Measurements from ENCODE around the gene HES4. TPM values are rescaled to one million over a fixed set of nuclear protein-coding genes. Genes with fewer than 3 reads are reported as not detected.

HES4 gene
- total and polyA plus RNA-seq, 2 of the 13 experiments (the other 11 are each of a cell fraction or from before 2014, with no cell fraction given): 8.8 to 10.6 TPM

DNA sequence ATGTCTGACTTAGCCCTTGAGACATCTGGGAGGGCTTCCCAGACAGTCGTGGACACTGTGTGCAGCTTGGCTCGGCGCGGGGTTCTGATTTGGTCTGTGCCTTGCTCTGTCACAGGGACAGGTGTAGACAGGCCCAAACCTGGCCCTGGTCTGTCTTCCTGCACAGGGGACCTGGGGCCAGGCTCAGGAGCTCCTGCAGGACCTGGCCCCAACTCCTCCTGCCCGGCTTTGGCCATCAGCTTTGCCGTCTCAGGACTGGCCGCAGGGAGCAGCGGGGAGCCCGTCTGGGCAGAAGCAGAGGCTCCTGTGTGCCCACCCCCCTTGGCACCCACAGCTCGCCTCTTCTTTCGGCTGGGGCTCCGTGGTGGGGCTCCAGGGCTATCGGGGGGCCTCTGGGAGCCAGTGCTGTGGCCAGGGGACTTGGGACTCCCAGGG is 19.7 kb downstream of the HES4 start:
- peak overlapping the region; percentile 74 for H3K4me2 ChIP-seq (ENCODE audit: low read depth, low read length)
- intact Hi-C loops (cut with micrococcal nuclease; ENCODE audit: unreplicated experiment) (no loop called here), in situ Hi-C loops (cut with HindIII; ENCODE audit: extremely low pct_ligation_motif_present, low pct_unique_long_range_greater_than_20kb) (no loop called here)
- H3K4me3 ChIP-seq (replicated peaks in 1 of 3; ENCODE audit: insufficient read depth in 1 of 3, low read depth in 2 of 3, low read length in 3 of 3): peak overlapping the region; percentile 2 to 70 (median 48); a peak in 4 of 6 replicates
- no peaks in the 10 kb centered on the region for H4K20me1 ChIP-seq (ENCODE audit: insufficient read depth, low read length)
- no peaks in the 10 kb centered on the region for H3K79me2 ChIP-seq (ENCODE audit: insufficient read depth, low read length)
- ATAC-seq (peak; percentile 40), FAIRE-seq (no peak), DNase-seq (ENCODE audit: low spot score) (no peak)
- CTCF ChIA-PET (ENCODE audit: low intra/inter-chr PET ratio, low total read pairs): no interaction called here
- H3K27me3 ChIP-seq (ENCODE audit: control insufficient read depth in 1 of 2, insufficient read depth in 2 of 2, low read length in 2 of 2): peaks cover 22 to 50% of the 10 kb centered on the region in 2 experiments
- no peaks in the 10 kb centered on the region for H3K9me3 ChIP-seq (ENCODE audit: low read length)
- peaks cover 55% of the 10 kb centered on the region for H3K4me1 ChIP-seq (ENCODE audit: insufficient read depth, low read length)
- POLR2A ChIA-PET: interaction anchor here (1.9 kb wide), 1 partner anchor 13 kb away, joined by 4 read pairs; the partner anchor contains the start of gene PLEKHN1
- no peak overlapping the region for H3K27ac ChIP-seq (ENCODE audit: extremely low read length, insufficient read depth, low read length)
- no TSS peak for BruUV-seq (replicated peaks)
- H3K36me3 ChIP-seq (replicated peaks in 1 of 2; ENCODE audit: control insufficient read depth in 1 of 2, insufficient read depth in 2 of 2, low read length in 2 of 2): no peaks in the 10 kb centered on the region
- no peak overlapping the region for H2AFZ ChIP-seq (ENCODE audit: low read length)
- peak overlapping the region; percentile 49; the same call in 1 of the 2 replicates for H3K9ac ChIP-seq (ENCODE audit: insufficient read depth, low read depth, low read length)
- WGBS (ENCODE audit: low lambda C conversion rate): no CpG with 5 or more reads among the region's 13 CpGs
- TF ChIP-seq PHF20 (CRISPR knock-in tag; IDR thresholded peaks at IDR 0.05): 0 out of 2 replicates have a peak, but pooled peaks have one; percentile 38
- no peak for TF ChIP-seq RBAK (CRISPR knock-in tag; IDR thresholded peaks at IDR 0.05)
- TF ChIP-seq, protein P1, sequence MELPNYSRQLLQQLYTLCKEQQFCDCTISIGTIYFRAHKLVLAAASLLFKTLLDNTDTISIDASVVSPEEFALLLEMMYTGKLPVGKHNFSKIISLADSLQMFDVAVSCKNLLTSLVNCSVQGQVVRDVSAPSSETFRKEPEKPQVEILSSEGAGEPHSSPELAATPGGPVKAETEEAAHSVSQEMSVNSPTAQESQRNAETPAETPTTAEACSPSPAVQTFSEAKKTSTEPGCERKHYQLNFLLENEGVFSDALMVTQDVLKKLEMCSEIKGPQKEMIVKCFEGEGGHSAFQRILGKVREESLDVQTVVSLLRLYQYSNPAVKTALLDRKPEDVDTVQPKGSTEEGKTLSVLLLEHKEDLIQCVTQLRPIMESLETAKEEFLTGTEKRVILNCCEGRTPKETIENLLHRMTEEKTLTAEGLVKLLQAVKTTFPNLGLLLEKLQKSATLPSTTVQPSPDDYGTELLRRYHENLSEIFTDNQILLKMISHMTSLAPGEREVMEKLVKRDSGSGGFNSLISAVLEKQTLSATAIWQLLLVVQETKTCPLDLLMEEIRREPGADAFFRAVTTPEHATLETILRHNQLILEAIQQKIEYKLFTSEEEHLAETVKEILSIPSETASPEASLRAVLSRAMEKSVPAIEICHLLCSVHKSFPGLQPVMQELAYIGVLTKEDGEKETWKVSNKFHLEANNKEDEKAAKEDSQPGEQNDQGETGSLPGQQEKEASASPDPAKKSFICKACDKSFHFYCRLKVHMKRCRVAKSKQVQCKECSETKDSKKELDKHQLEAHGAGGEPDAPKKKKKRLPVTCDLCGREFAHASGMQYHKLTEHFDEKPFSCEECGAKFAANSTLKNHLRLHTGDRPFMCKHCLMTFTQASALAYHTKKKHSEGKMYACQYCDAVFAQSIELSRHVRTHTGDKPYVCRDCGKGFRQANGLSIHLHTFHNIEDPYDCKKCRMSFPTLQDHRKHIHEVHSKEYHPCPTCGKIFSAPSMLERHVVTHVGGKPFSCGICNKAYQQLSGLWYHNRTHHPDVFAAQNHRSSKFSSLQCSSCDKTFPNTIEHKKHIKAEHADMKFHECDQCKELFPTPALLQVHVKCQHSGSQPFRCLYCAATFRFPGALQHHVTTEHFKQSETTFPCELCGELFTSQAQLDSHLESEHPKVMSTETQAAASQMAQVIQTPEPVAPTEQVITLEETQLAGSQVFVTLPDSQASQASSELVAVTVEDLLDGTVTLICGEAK (IDR thresholded peaks at IDR 0.05): no peak
- TF ChIP-seq, protein P1 (CRISPR knock-in tag; IDR thresholded peaks at IDR 0.05): 0 out of 2 replicates have a peak, but pooled peaks have one; percentile 11
- TF ChIP-seq, protein P2, sequence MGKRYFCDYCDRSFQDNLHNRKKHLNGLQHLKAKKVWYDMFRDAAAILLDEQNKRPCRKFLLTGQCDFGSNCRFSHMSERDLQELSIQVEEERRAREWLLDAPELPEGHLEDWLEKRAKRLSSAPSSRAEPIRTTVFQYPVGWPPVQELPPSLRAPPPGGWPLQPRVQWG (CRISPR knock-in tag; IDR thresholded peaks at IDR 0.05; ENCODE audit: borderline replicate concordance, low read depth): 0 out of 2 replicates have a peak, but pooled peaks have one; percentile 67
- TF ChIP-seq ZNF343 (CRISPR knock-in tag; IDR thresholded peaks at IDR 0.05): 0 out of 2 replicates have a peak, but pooled peaks have one; percentile 8
- TF ChIP-seq, protein P3, sequence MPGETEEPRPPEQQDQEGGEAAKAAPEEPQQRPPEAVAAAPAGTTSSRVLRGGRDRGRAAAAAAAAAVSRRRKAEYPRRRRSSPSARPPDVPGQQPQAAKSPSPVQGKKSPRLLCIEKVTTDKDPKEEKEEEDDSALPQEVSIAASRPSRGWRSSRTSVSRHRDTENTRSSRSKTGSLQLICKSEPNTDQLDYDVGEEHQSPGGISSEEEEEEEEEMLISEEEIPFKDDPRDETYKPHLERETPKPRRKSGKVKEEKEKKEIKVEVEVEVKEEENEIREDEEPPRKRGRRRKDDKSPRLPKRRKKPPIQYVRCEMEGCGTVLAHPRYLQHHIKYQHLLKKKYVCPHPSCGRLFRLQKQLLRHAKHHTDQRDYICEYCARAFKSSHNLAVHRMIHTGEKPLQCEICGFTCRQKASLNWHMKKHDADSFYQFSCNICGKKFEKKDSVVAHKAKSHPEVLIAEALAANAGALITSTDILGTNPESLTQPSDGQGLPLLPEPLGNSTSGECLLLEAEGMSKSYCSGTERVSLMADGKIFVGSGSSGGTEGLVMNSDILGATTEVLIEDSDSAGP (CRISPR knock-in tag; IDR thresholded peaks at IDR 0.05; ENCODE audit: borderline replicate concordance): no peak
- TF ChIP-seq, protein P4, sequence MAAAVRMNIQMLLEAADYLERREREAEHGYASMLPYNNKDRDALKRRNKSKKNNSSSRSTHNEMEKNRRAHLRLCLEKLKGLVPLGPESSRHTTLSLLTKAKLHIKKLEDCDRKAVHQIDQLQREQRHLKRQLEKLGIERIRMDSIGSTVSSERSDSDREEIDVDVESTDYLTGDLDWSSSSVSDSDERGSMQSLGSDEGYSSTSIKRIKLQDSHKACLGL (CRISPR knock-in tag; IDR thresholded peaks at IDR 0.05): 0 out of 2 replicates have a peak, but pooled peaks have one; percentile 31
- no peak for TF ChIP-seq ZFX (CRISPR knock-in tag; IDR thresholded peaks at IDR 0.05; ENCODE audit: low read depth)
- TF ChIP-seq HNRNPL (IDR thresholded peaks at IDR 0.05; ENCODE audit: low read depth, low read length): 0 out of 2 replicates have a peak, but pooled peaks have one; percentile 56
- TF ChIP-seq ZNF709 (CRISPR knock-in tag; IDR thresholded peaks at IDR 0.05): no peak
- 0 out of 2 replicates have a peak, but pooled peaks have one; percentile 31 for TF ChIP-seq SP4 (CRISPR knock-in tag; IDR thresholded peaks at IDR 0.05)
- TF ChIP-seq PHF21A (CRISPR knock-in tag; IDR thresholded peaks at IDR 0.05): 0 out of 2 replicates have a peak, but pooled peaks have one; percentile 40

All from HepG2 (cell line).